HEK293 (cell line): Measurements from ENCODE around the gene MBNL2.

Experiments
- CTCF ChIP-seq: fragments of 450-650 bp; formaldehyde crosslinking; IDR thresholded peaks from 2 replicates; pipeline ENCODE4 v1.5.1; 2016; ENCODE audit warnings: missing biosample characterization, missing genetic modification characterization
- GLI4 ChIP-seq: fragments of 450-650 bp; formaldehyde crosslinking; IDR thresholded peaks from 2 replicates; pipeline ENCODE4 v1.5.1; 2016; ENCODE audit warnings: missing biosample characterization, missing genetic modification characterization
- GLIS2 ChIP-seq: fragments of 450-650 bp; formaldehyde crosslinking; IDR thresholded peaks from 2 replicates; pipeline ENCODE4 v1.5.1; 2016; ENCODE audit warnings: missing biosample characterization, missing genetic modification characterization
- KLF9 ChIP-seq: fragments of 450-650 bp; formaldehyde crosslinking; IDR thresholded peaks from 2 replicates; pipeline ENCODE4 v1.5.1; 2016; ENCODE audit warnings: missing biosample characterization, missing genetic modification characterization, low read depth
- PRDM1 ChIP-seq: fragments of 450-650 bp; formaldehyde crosslinking; IDR thresholded peaks from 2 replicates; pipeline ENCODE4; 2016; ENCODE audit warnings: missing biosample characterization, missing genetic modification characterization
- ZNF23 ChIP-seq: fragments of 450-650 bp; formaldehyde crosslinking; IDR thresholded peaks from 2 replicates; pipeline ENCODE4 v1.5.1; 2016; ENCODE audit warnings: missing biosample characterization, missing genetic modification characterization, borderline replicate concordance
- ZNF350 ChIP-seq: fragments of 450-650 bp; formaldehyde crosslinking; IDR thresholded peaks from 2 replicates; pipeline ENCODE4 v1.5.0; 2017; ENCODE audit warnings: missing biosample characterization, mild to moderate bottlenecking, missing genetic modification characterization
- ZNF391 ChIP-seq: fragments of 450-650 bp; formaldehyde crosslinking; IDR thresholded peaks from 2 replicates; pipeline ENCODE4 v1.5.1; 2016; ENCODE audit warnings: low read depth, missing biosample characterization, missing genetic modification characterization, borderline replicate concordance
- ZNF558 ChIP-seq: fragments of 450-650 bp; formaldehyde crosslinking; IDR thresholded peaks from 2 replicates; pipeline ENCODE4 v1.5.1; 2016; ENCODE audit warnings: missing biosample characterization, missing genetic modification characterization

GRCh38 chr13:97380696-97381095 is 158.6 kb downstream of the MBNL2 start:
- TF ChIP-seq KLF9 (tag by site-specific recombination) (no peak), CTCF (tag by site-specific recombination) (no peak), GLIS2 (no peak), GLI4 (tag by site-specific recombination) (no peak), ZNF558 (no peak), ZNF391 (tag by site-specific recombination) (no peak), ZNF23 (tag by site-specific recombination) (no peak), ZNF350 (no peak), PRDM1 (tag by site-specific recombination) (no peak)
